Right ventricle myocardium superior (tissue), 1 donor: Measurements from ENCODE around the gene LDAH. TPM values are rescaled to one million over a fixed set of nuclear protein-coding genes. Genes with fewer than 3 reads are reported as not detected.

ENCODE experiments used
- ATAC-seq: fragments of 200-7000 bp; cut with Tn5 transposase; one replicate; pipeline ENCODE4 v1.9.1; 2020; ENCODE audit warnings: mild to moderate bottlenecking; ENCODE audit not compliant: poor library complexity
- DNase-seq: peaks from one replicate; pipeline ENCODE4 v3.0.0-alpha.2; 2020
- intact Hi-C: fragments of 100-400 bp; cut with DNase I; formaldehyde crosslinking; loops from one replicate; pipeline ENCODE4 v1.11.2; 2022
- total RNA-seq: library from RNA; stranded (reverse); fragmentation: NEBNext Ultra II Directional; extraction: Animal tissue kit (Norgen Biotek cat#: 25700); gene quantifications from one replicate; pipeline ENCODE4 v1.2.1, GENCODE V29; 2021
- donor health status: DM: no; HTN: yes; CAD: no; lungs with severe emphysema.

Gene LDAH
- total RNA-seq, 1 donor from 2014 or later: 7.0 TPM

DNA sequence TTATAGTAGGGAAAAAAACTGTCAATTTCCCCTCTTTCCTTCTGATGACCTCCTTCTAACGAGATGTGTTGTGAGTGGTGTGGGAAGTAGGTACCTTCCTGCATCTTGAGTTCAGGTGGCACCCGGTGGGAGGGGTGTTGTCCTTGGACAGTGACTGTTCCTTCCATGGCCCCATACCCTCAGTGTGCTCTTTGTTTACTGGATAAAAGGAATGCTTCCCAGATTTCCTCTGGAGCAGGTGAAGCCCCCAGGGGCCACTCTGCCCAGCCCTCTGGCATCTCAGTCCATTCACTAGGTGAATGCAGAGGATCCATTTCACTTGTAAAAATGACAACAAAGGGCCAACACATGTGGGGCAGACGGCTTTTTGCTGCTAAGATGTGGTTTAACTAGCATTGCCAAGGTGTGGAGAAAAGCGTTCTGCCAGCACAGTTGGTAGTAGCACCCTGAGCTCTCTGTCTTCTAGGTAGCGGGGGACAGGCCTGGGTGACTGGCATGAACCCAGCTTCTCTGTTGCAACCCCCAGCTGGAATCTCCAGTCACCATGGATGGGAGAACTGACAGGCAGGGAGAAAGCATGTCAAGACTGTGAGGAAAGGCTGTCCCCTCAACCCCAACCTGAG lies 149.1 kb downstream of the LDAH start:
- DNase-seq: no peak
- intact Hi-C loops: no loop called here
- no peak for ATAC-seq

DNA sequence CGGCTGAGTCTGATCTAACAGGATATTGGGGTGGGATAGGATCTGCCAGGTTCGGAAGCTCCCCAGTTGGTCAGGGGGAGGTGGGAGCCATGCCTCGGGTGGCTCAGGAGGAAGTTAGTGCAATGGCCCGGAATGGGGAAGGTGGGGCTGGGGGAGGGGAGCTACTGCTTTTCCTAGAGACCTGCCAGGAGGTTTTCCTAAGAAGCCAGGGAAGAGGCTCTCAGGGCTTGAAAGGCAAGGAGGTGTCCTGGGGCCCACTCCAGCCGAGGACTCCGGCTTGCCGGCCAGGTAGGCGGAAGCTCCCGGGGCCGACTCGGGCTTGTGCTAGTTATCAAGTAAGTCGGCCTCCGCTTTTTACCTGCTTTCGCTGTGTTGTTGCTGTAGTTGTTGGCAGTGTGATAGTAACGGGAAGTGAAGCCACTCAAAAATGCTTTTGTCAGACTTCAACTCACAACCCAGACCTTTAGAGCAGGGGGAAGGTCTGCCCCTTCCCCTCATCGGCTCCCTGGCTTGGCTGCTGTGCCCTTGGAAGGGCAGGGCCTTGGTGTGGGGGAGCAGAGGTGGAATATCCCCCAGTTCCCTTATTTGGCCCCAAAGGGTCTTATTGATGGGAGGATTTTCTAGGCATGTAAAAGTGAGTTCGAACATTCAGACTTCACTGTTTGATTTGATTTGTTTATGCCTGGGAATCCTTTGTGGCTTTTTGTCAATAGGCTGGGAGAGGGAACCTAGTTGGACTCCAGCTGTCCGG lies 150.5 kb downstream of the LDAH start:
- intact Hi-C loops: no loop called here
- ATAC-seq (no peak), DNase-seq (no peak)

- no peak for DNase-seq
- no peak for ATAC-seq
- intact Hi-C loops: no loop called here
Observed at GRCh38 chr2:20671736-20672080, 151.2 kb downstream of the LDAH start.

GRCh38 chr2:20671036-20671735 lies 151.7 kb downstream of the LDAH start:
- DNase-seq: no peak
- intact Hi-C loops: no loop called here
- ATAC-seq: no peak

DNA sequence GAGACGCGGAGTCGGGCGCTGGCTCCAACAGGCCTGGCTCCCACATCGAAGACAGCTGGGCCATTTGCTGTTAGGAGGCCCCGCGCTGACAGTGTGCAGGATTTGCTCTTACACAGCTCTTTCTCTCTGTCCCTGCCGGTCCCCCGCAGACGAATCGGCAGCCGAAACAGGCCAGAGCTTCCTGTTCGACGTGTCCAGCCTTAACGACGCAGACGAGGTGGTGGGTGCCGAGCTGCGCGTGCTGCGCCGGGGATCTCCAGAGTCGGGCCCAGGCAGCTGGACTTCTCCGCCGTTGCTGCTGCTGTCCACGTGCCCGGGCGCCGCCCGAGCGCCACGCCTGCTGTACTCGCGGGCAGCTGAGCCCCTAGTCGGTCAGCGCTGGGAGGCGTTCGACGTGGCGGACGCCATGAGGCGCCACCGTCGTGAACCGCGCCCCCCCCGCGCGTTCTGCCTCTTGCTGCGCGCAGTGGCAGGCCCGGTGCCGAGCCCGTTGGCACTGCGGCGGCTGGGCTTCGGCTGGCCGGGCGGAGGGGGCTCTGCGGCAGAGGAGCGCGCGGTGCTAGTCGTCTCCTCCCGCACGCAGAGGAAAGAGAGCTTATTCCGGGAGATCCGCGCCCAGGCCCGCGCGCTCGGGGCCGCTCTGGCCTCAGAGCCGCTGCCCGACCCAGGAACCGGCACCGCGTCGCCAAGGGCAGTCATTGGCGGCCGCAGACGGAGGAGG lies 152.4 kb downstream of the LDAH start:
- intact Hi-C loops: no loop called here
- no peak for DNase-seq
- ATAC-seq: no peak

- ATAC-seq: no peak
- intact Hi-C loops: no loop called here
- DNase-seq: no peak
Observed at GRCh38 chr2:20669562-20670314, 153.2 kb downstream of the LDAH start.

DNA sequence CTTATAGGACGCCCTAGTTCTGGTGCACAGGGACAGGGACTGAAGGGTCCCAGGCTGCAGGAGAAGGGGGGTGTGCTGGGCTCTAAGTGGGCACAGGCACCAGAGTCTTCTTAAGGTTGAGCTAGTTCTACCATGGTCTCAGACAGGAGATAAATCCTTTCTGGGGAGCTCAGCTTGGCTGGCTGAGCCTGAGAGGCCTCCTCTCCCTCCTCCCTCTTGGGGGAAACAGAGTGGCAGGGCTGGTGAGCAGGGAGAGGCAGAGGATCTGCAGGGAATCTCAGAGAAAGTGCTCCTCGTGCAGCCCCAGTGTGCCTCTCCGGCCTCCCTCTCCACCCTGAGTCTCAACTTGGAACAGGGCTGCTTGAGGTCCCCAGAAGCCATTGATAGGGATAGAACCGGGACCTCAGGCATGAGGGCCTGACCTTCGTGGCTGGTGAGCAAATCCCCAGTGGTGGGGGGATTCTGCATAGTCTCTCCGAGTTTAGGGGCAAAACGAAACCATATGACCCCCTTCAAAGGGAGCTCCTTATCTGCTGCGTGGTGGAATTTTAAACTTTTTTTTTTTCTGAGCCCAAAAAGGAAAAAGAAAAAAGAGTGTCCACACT lies 153.9 kb downstream of the LDAH start:
- peak; percentile 11 for DNase-seq
- ATAC-seq: no peak
- intact Hi-C loops: no loop called here

GRCh38 chr2:20668451-20668850 lies 154.4 kb downstream of the LDAH start:
- ATAC-seq: no peak
- intact Hi-C loops: no loop called here
- DNase-seq: peak; percentile 29

DNA sequence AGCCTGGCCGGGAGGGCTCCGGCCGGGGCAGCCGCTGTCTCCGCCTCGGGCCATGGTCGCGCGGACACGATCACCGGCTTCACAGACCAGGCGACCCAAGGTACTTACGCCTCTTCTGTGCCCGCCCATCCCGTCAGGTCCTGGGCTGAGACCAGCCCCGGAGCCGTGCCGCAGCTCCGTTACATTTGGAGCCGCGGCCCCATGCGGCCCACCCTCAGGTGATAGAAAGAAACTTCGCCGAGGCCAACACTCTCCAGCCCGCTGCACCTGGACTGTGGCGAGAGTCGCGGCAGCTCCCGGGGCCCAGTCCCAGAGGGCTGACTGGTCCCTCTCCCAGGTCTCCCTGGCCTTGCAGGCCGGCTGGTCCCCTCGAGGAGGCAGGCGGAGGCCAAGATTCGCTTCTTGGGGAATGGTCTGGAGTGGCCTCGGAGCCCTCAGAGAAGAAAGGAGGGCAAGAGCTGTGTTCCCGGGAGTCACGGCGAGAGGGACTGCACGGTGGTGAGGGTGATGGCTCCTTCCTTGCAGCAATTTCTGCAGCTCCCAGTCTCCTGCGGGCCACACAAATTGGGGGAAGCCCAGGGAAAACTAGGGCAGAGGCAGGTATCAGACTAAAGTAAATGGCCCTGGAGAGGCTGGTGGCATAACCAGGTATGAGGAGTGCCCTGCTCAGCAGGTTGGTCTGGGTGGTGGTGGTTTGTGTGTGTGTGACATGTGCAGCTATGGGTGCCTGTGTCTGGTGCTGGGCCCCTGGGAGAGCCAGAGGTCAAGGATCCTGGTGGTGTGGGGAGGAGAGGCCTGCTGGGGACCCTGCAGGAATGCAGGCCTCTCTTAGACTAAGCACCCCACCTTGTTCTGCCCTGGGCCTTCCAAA lies 155.1 kb downstream of the LDAH start:
- DNase-seq (peak; percentile 34), ATAC-seq (no peak)
- intact Hi-C loops: no loop called here

GRCh38 chr2:20667151-20667530 lies 155.8 kb downstream of the LDAH start:
- DNase-seq (peak; percentile 39), ATAC-seq (no peak)
- intact Hi-C loops: no loop called here

DNA sequence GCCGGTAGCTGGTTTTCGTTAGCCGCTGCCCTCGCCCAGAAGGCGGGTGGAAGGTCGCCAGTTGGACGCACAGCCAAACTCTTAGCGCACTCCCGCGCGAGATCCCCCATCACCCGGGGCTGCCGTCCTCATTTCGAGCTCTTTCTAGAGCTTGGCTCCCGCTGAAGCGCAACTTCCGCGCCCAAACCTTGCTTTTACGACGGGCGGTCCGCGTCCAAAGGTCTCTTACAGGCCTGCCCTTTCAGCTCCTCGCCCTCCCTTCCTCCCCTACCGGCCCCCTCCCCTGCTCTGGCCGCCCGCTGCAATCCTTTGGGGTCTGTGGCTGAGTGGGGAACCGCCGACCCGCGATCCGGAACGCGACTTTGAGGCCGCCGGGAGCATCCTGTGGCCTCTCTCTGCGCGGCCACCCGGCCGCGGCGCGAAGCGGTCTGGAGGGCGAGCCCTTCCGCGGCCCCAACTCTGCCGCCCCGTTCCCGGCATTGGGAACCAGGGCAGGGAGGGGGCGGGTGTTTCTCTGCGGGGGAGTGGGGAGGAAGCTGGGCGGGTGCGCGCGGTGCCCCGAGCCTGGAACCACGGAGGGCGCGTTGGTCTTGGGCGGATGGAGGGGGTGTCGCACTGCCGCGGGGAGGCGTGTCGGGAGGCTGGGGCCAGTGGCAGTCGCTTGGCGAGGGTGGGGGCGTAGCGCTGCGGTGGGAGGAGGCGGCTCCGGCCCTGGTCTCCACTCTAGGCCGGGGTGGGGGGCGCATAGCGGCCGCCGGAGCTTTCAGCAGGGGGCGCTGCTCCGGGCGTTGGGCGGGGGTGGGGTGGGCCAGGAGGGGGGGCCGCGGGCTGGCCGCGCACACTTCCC lies 156.4 kb downstream of the LDAH start, which contains the start of gene GDF7:
GDF7 (plus strand) TSS at position 841 of the 847 bp plus-strand sequence. CDS start 96 bp downstream, outside the sequence.
- DNase-seq: peak; percentile 46
- peak; percentile 35 for ATAC-seq

DNA sequence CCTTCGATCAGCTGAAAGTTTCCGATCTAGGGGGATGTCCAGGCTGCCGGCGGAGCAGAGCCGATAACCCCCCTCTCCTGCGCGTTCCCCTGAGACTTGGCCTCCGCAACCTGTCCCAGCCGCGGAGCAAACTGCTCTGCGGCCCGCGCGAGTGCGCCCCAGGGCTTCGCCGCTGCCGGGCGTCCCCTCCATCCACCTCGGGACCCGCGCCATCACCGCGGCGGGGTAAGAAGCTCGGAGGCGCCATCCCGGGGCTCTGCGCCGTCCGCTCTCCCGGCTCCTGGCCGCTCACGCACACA lies 156.9 kb downstream of the LDAH start:
- DNase-seq: no peak
- intact Hi-C loops: no loop called here

More for the DNA sequence above, 156.4 kb downstream of the LDAH start, which contains the start of gene GDF7:
- intact Hi-C loops: no loop called here

GRCh38 chr2:20665243-20666004 lies 157.5 kb downstream of the LDAH start:
- ATAC-seq (no peak), DNase-seq (peak; percentile 33)
- intact Hi-C loops: no loop called here

More for the DNA sequence above, 156.9 kb downstream of the LDAH start:
- no peak for ATAC-seq

DNA sequence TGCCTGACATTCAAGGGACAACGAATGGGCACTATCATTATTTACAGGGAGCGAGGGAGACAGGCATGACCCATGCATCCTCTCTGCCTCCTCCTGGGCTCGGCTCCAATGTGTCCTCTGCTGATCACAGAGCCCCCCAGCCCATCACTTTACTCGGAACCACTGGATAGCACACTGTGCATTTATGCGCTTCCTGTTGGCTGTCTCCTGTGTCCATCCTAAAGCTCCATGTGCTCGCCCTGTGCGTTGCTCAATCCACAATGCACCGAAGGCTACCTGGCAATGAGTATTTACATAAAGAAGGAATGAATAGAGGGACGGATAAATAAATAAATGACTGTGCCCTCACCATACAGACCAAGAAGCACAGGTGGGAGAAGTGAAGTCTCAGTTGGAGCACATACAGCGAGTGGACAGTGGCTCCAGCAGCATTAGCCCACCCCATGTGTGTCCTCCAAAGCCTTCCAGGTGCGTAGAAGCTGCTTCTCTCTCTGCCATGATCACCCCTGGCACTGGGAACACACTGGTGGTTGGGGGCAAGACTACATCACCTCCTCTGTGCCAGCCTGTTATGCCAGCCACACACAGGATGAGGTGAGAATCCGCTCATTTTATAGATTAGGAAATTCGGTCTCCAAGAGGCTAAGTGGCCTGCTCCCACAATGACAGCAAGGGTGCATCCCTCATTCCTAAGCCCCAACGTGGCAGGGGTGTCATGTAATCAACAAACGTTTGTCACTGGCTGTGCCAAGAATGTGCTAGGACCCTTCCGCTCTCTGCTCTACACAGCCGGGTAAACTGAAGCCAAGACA lies 158.3 kb downstream of the LDAH start:
- no peak for ATAC-seq

GRCh38 chr2:20664071-20664390 lies 158.9 kb downstream of the LDAH start:
- intact Hi-C loops: loop anchor here (5.0 kb wide), 1 partner anchor 453 kb away; no protein-coding TSS in a partner anchor
- ATAC-seq: no peak
- no peak for DNase-seq

More for the DNA sequence above, 158.3 kb downstream of the LDAH start:
- DNase-seq: peak; percentile 11
- intact Hi-C loops: loop anchor here (5.0 kb wide), 1 partner anchor 453 kb away; no protein-coding TSS in a partner anchor
